ENCODE measurements around the gene NKD2.

DNA sequence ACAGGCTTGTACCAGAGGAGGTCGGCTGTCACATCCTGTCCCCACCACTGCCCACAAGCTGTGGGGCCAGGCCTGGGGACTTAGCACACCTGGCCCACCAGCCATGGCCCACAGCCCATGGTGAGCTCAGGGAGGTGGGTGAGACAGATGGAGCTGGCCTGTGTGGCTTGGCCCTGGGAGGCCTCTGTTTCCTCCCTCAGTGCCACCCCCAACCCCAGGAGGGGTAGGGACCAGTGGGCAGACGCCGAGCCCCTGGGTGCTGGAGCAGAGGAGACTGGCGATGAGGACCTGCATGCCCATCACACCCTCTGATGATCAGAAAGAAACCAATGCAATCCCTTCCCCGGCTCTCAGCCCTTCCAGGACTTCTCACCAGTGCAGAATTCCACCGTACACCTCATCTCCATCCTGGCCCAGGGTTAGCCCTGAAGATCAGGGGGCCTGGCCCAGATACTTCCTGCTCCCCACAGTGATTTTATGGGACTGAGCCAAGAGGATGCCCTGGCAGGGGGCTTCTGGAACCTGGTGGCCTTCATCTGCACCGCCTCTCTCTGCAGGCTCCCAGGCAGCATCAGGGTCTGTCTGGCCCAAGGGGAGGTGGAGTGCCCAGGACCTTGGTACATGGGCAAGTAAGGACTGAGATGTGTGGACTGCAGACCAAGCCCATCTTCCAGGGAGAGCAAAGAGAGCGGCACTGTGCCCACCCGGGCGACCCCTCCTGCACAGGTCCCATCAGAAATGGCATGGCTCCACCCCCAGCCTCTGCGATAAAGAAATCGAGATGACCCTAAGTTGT, 16.9 kb upstream of the NKD2 start:
- TF ChIP-seq CTCF (IDR thresholded peaks at IDR 0.05; ENCODE audit: low read length) (no peak), EZH2phosphoT487 (IDR thresholded peaks at IDR 0.05; ENCODE audit: low read length) (no peak), EZH2 (optimal IDR thresholded peaks at IDR 0.05; ENCODE audit: low read depth, low read length) (no peak)

Data from MM.1S (cell line).